Mucosa of stomach (tissue), 1 donor: ENCODE measurements around the gene OR13J1.

ENCODE experiments used
- H3K27me3 ChIP-seq: one replicate; pipeline ENCODE4 v1.7.0; 2013; ENCODE audit warnings: mild to moderate bottlenecking, low read length; ENCODE audit not compliant: control insufficient read depth, insufficient read depth
- H3K36me3 ChIP-seq: one replicate; pipeline ENCODE4 v1.7.0; 2013; ENCODE audit warnings: low read length; ENCODE audit not compliant: control insufficient read depth, insufficient read depth
- H3K4me1 ChIP-seq: one replicate; pipeline ENCODE4 v1.7.0; 2013; ENCODE audit warnings: mild to moderate bottlenecking, low read length; ENCODE audit not compliant: control insufficient read depth, insufficient read depth
- H3K4me3 ChIP-seq: one replicate; pipeline ENCODE4 v1.7.0; 2013; ENCODE audit warnings: low read length
- H3K9ac ChIP-seq: one replicate; pipeline ENCODE4 v1.7.0; 2013; ENCODE audit warnings: mild to moderate bottlenecking, low read length, moderate library complexity
- H3K9me3 ChIP-seq: one replicate; pipeline ENCODE4 v1.7.0; 2013; ENCODE audit warnings: mild to moderate bottlenecking, low read length, moderate library complexity; ENCODE audit not compliant: control insufficient read depth
- donor health status: Pancreatic carcinoma.

The OR13J1 gene

GRCh38 chr9:35909687-35910612, 39.7 kb upstream of the OR13J1 start:
- Histone ChIP-seq H3K9ac (peak overlapping the region; percentile 4), H3K4me1 (peaks cover 69% of the 10 kb centered on the region), H3K27me3 (no peaks in the 10 kb centered on the region), H3K9me3 (no peaks in the 10 kb centered on the region), H3K4me3 (no peak overlapping the region), H3K36me3 (no peaks in the 10 kb centered on the region)

- no peaks in the 10 kb centered on the region for H3K36me3 ChIP-seq
- peaks cover 68% of the 10 kb centered on the region for H3K4me1 ChIP-seq
- H3K27me3 ChIP-seq, result no peaks in the 10 kb centered on the region
- no peak within 1 kb of the TSS for H3K9ac ChIP-seq
- no peaks in the 10 kb centered on the region for H3K9me3 ChIP-seq
- H3K4me3 ChIP-seq, result no peak within 1 kb of the TSS
These were observed 39.1 kb upstream of the OR13J1 start, which contains the start of gene SPAAR for GRCh38 chr9:35909274-35909673. Gene SPAAR, plus strand, starts transcription at chr9:35909490. Its CDS starts 974 bp downstream, at chr9:35910464.

- Histone ChIP-seq H3K27me3 (no peaks in the 10 kb centered on the region), H3K4me1 (peaks cover 66% of the 10 kb centered on the region), H3K36me3 (no peaks in the 10 kb centered on the region), H3K9ac (no peak overlapping the region), H3K4me3 (no peak overlapping the region), H3K9me3 (no peaks in the 10 kb centered on the region)
These were observed 38.4 kb upstream of the OR13J1 start for GRCh38 chr9:35908504-35909125.

- peak overlapping the region; percentile 40 for H3K9ac ChIP-seq
- no peak overlapping the region for H3K4me3 ChIP-seq
- no peaks in the 10 kb centered on the region for H3K9me3 ChIP-seq
- no peaks in the 10 kb centered on the region for H3K27me3 ChIP-seq
- peaks cover 73% of the 10 kb centered on the region for H3K4me1 ChIP-seq
- H3K36me3 ChIP-seq, result no peaks in the 10 kb centered on the region
These were observed 37.7 kb upstream of the OR13J1 start for GRCh38 chr9:35907711-35908503.

- no peak overlapping the region for H3K4me3 ChIP-seq
These were observed 36.9 kb upstream of the OR13J1 start for GRCh38 chr9:35906923-35907699.

GRCh38 chr9:35905912-35906679, 35.9 kb upstream of the OR13J1 start, which contains the start of gene HRCT1:
Gene HRCT1, plus strand, starts transcription at chr9:35906202. Its CDS starts 86 bp downstream, at chr9:35906288.
- no peak within 1 kb of the TSS for H3K9ac ChIP-seq
- no peaks in the 10 kb centered on the region for H3K27me3 ChIP-seq
- H3K36me3 ChIP-seq, result no peaks in the 10 kb centered on the region
- peaks cover 72% of the 10 kb centered on the region for H3K4me1 ChIP-seq
- no peaks in the 10 kb centered on the region for H3K9me3 ChIP-seq
- no peak within 1 kb of the TSS for H3K4me3 ChIP-seq

More at GRCh38 chr9:35906923-35907699, 36.9 kb upstream of the OR13J1 start:
- Histone ChIP-seq H3K27me3 (no peaks in the 10 kb centered on the region), H3K9me3 (no peaks in the 10 kb centered on the region), H3K36me3 (no peaks in the 10 kb centered on the region), H3K4me1 (peaks cover 73% of the 10 kb centered on the region), H3K9ac (peak overlapping the region; percentile 40)

GRCh38 chr9:35905051-35905781, 35.0 kb upstream of the OR13J1 start:
- Histone ChIP-seq H3K27me3 (no peaks in the 10 kb centered on the region), H3K9me3 (no peaks in the 10 kb centered on the region), H3K36me3 (no peaks in the 10 kb centered on the region), H3K9ac (no peak overlapping the region), H3K4me3 (no peak overlapping the region), H3K4me1 (peaks cover 64% of the 10 kb centered on the region)

GRCh38 chr9:35904338-35904737, 34.1 kb upstream of the OR13J1 start:
- Histone ChIP-seq H3K27me3 (no peaks in the 10 kb centered on the region), H3K4me3 (no peak overlapping the region), H3K4me1 (peaks cover 55% of the 10 kb centered on the region), H3K9ac (no peak overlapping the region), H3K36me3 (no peaks in the 10 kb centered on the region), H3K9me3 (no peaks in the 10 kb centered on the region)

GRCh38 chr9:35903049-35903448, 32.8 kb upstream of the OR13J1 start:
- no peaks in the 10 kb centered on the region for H3K36me3 ChIP-seq
- H3K4me3 ChIP-seq, result no peak overlapping the region
- no peak overlapping the region for H3K9ac ChIP-seq
- H3K4me1 ChIP-seq, result peaks cover 42% of the 10 kb centered on the region
- H3K27me3 ChIP-seq, result no peaks in the 10 kb centered on the region
- no peaks in the 10 kb centered on the region for H3K9me3 ChIP-seq

GRCh38 chr9:35899021-35899420, 28.8 kb upstream of the OR13J1 start:
- Histone ChIP-seq H3K9me3 (no peaks in the 10 kb centered on the region), H3K9ac (no peak overlapping the region), H3K36me3 (no peaks in the 10 kb centered on the region), H3K4me1 (peaks cover 6% of the 10 kb centered on the region), H3K27me3 (no peaks in the 10 kb centered on the region), H3K4me3 (no peak overlapping the region)
